K562 (cell line): ENCODE measurements around the gene SPATA2. TPM values are rescaled to one million over a fixed set of nuclear protein-coding genes. Genes with fewer than 3 reads are reported as not detected.

Source experiments
- BRF1 ChIP-seq: IDR thresholded peaks from 3 replicates; pipeline ENCODE4 v1.6.1; 2011; ENCODE audit warnings: borderline replicate concordance, mild to moderate bottlenecking; ENCODE audit not compliant: insufficient read length; ENCODE audit errors: extremely low read depth
- EP400 ChIP-seq: fragments of 450-650 bp; IDR thresholded peaks from 2 replicates; pipeline ENCODE4 v1.6.1; 2017; ENCODE audit warnings: antibody characterized with exemption, mild to moderate bottlenecking, moderate library complexity
- GABPB1 ChIP-seq: sonication (generic); formaldehyde crosslinking; IDR thresholded peaks from 2 replicates; pipeline ENCODE4 v1.8.0; 2022; ENCODE audit warnings: mild to moderate bottlenecking, missing genetic modification reagents
- HMG20A ChIP-seq: fragments of 450-650 bp; formaldehyde crosslinking; conservative IDR thresholded peaks from 2 replicates; pipeline ENCODE4 v1.4.0; 2020; ENCODE audit warnings: mild to moderate bottlenecking, mixed read lengths
- HMG20B ChIP-seq: fragments of 250-450 bp; sonication (Bioruptor Pico); IDR thresholded peaks from 2 replicates; pipeline ENCODE4 v1.5.0; 2021; ENCODE audit warnings: mild to moderate bottlenecking
- ILK ChIP-seq: fragments of 450-650 bp; IDR thresholded peaks from 2 replicates; pipeline ENCODE4 v1.6.1; 2016; ENCODE audit warnings: missing genetic modification characterization, low read depth, mild to moderate bottlenecking, missing compliant biosample characterization, moderate library complexity, borderline replicate concordance
- MAFK ChIP-seq: IDR thresholded peaks from 2 replicates; pipeline ENCODE4 v1.6.1; 2011; ENCODE audit warnings: low read length, improper control_type of control experiment
- MAX ChIP-seq: sonication (generic); formaldehyde crosslinking; IDR thresholded peaks from 2 replicates; pipeline ENCODE4 v1.9.0; 2022; ENCODE audit warnings: mild to moderate bottlenecking, missing genetic modification reagents
- NFIX ChIP-seq: fragments of 250-450 bp; sonication (Bioruptor Pico); IDR thresholded peaks from 2 replicates; pipeline ENCODE4 v1.4.0; 2020; ENCODE audit warnings: low read depth, mild to moderate bottlenecking, moderate library complexity
- RCOR1 ChIP-seq, 2 experiments: IDR thresholded peaks; 2 replicates each; pipeline ENCODE4 v1.6.1; 2012; ENCODE audit warnings: low read depth in 2 of 2, low read length in 2 of 2, borderline replicate concordance in 1 of 2, improper control_type of control experiment in 1 of 2
- RUNX1 ChIP-seq: sonication (generic); IDR thresholded peaks from 2 replicates; pipeline ENCODE4 v1.6.1; 2016; ENCODE audit warnings: antibody characterized with exemption, low read depth
- SP1 ChIP-seq: sonication (generic); formaldehyde crosslinking; IDR thresholded peaks from 2 replicates; pipeline ENCODE4 v1.8.1; 2022; ENCODE audit warnings: mild to moderate bottlenecking, missing genetic modification reagents
- ZC3H11A ChIP-seq: IDR thresholded peaks from 2 replicates; pipeline ENCODE4 v1.6.1; 2012; ENCODE audit warnings: low read depth, low read length, improper control_type of control experiment
- ZFX ChIP-seq: sonication (generic); formaldehyde crosslinking; IDR thresholded peaks from 2 replicates; pipeline ENCODE4 v1.8.0; 2022; ENCODE audit warnings: mild to moderate bottlenecking, missing genetic modification reagents, moderate library complexity
- ZMIZ1 ChIP-seq, 2 experiments: fragments of 150-350 bp in 1 of 2; IDR thresholded peaks; 2 replicates each; pipeline ENCODE4 v1.6.1; 2012 to 2016; ENCODE audit warnings: low read depth in 2 of 2, low read length in 2 of 2, mild to moderate bottlenecking in 1 of 2, moderate library complexity in 1 of 2
- ZNF354B ChIP-seq: fragments of 250-450 bp; sonication (Bioruptor Pico); IDR thresholded peaks from 2 replicates; pipeline ENCODE4 v1.4.0; 2020
- ZNF507 ChIP-seq: conservative IDR thresholded peaks from 2 replicates; pipeline ENCODE4 v1.6.1; 2017; ENCODE audit warnings: missing genetic modification characterization, missing compliant biosample characterization
- polyA plus RNA-seq, 8 experiments: library from polyadenylated mRNA; depleted of rRNA in 4 of 8; stranded (reverse) in 5 of 8; unstranded in 3 of 8; fragments of >200 nt; fragmentation: Nextera tagmentation in 2 of 8; fragmentation: Illumina TruSeq in 1 of 8; extraction: Ambion mirVana in 2 of 8; extraction: Trizol in 1 of 8; gene quantifications; 2 replicates each; pipeline versions ENCODE4 v1.2.1 to v1.2.3, GENCODE V29; 2011 to 2014; ENCODE audit warnings: inconsistent platforms in 1 of 8, missing spikeins in 1 of 8
- total RNA-seq, 7 experiments: library from RNA; depleted of rRNA in 6 of 7; stranded (reverse); fragments of >200 nt in 6 of 7; fragmentation: Illumina TruSeq in 2 of 7; extraction: Trizol in 2 of 7; gene quantifications; 2 replicates each; pipeline versions ENCODE4 v1.2.1 to v1.2.3, GENCODE V29; 2011 to 2021; ENCODE audit warnings: low replicate concordance in 1 of 7
- TF ChIP-seq, protein P1 (sequence below): fragments of 450-650 bp; IDR thresholded peaks from 2 replicates; pipeline ENCODE4 v1.7.0; 2016; ENCODE audit warnings: borderline replicate concordance
- TF ChIP-seq, protein P2 (sequence below): fragments of 450-650 bp; formaldehyde crosslinking; IDR thresholded peaks from 2 replicates; pipeline ENCODE4 v1.4.0; 2022; ENCODE audit warnings: missing genetic modification characterization

Gene SPATA2
- total and polyA plus RNA-seq, 9 of the 15 experiments (the other 6 are each of a cell fraction or from before 2014, with no cell fraction given) = 0.46 to 8.2 (median 2.7) TPM

GRCh38 chr20:49916146-49917002 lies 1.0 kb upstream of the SPATA2 start (continued):
- TF ChIP-seq, protein P1, sequence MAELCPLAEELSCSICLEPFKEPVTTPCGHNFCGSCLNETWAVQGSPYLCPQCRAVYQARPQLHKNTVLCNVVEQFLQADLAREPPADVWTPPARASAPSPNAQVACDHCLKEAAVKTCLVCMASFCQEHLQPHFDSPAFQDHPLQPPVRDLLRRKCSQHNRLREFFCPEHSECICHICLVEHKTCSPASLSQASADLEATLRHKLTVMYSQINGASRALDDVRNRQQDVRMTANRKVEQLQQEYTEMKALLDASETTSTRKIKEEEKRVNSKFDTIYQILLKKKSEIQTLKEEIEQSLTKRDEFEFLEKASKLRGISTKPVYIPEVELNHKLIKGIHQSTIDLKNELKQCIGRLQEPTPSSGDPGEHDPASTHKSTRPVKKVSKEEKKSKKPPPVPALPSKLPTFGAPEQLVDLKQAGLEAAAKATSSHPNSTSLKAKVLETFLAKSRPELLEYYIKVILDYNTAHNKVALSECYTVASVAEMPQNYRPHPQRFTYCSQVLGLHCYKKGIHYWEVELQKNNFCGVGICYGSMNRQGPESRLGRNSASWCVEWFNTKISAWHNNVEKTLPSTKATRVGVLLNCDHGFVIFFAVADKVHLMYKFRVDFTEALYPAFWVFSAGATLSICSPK = no peak
- TF ChIP-seq SP1 (CRISPR knock-in tag) (no peak), MAFK (no peak; the same call in 1 of the 2 replicates), NFIX (CRISPR knock-in tag) (no peak), ZC3H11A (no peak), ILK (tag) (no peak), MAX (no peak; the same call in 1 of the 2 replicates), ZFX (no peak), ZMIZ1 (IDR thresholded peaks at IDR 0.05; ENCODE audit: low read depth in 2 of 2, low read length in 2 of 2) (no peak), ZNF507 (tag) (no peak), RCOR1 (IDR thresholded peaks at IDR 0.05; ENCODE audit: borderline replicate concordance in 1 of 2, low read depth in 2 of 2, low read length in 2 of 2) (0 out of 4 replicates have a peak, but pooled peaks have one; percentile 13 to 36), ZNF354B (CRISPR knock-in tag) (no peak), BRF1 (no peak), GABPB1 (CRISPR knock-in tag) (no peak), EP400 (no peak), HMG20B (CRISPR knock-in tag) (no peak), HMG20A (CRISPR knock-in tag) (no peak), RUNX1 (no peak)
- TF ChIP-seq, protein P2, sequence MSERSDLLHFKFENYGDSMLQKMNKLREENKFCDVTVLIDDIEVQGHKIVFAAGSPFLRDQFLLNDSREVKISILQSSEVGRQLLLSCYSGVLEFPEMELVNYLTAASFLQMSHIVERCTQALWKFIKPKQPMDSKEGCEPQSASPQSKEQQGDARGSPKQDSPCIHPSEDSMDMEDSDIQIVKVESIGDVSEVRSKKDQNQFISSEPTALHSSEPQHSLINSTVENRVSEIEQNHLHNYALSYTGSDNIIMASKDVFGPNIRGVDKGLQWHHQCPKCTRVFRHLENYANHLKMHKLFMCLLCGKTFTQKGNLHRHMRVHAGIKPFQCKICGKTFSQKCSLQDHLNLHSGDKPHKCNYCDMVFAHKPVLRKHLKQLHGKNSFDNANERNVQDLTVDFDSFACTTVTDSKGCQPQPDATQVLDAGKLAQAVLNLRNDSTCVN (CRISPR knock-in tag) = no peak
